GM10266 (cell line): ENCODE data around the gene PIF1.

Experiments used
- DNase-seq: peaks from one replicate; pipeline ENCODE4 v3.0.0; 2012; ENCODE audit errors: extremely low spot score
- CTCF ChIP-seq: IDR thresholded peaks from 2 replicates; pipeline ENCODE4 v1.5.1; 2012; ENCODE audit warnings: mild to moderate bottlenecking, low read depth; ENCODE audit not compliant: control insufficient read depth, insufficient read depth; ENCODE audit errors: missing control alignments

Gene PIF1

DNA sequence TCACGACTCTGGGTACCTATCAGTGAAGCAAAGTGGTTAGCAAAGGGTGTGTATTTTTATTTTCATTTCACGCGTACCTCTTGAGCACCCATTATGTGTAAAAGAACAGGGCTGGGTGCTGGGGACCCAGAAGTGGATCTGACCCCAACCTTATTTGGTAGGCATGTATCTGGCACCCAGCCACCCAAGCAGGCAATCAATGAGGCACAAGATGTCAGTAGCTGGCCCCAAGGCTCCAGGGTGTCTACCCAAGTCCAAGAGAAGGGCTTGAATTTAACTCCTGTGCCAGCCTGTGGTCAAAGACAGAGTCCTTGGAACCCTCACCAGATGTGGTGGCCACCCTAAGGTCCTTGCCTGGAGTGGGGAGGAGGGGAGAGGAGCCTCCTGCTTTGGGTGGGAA lies 22.0 kb upstream of the PIF1 start:
- no peak for DNase-seq
- TF ChIP-seq CTCF, result no peak

- no peak for DNase-seq
- TF ChIP-seq CTCF, result no peak
These were observed 21.6 kb upstream of the PIF1 start for GRCh38 chr15:64847016-64847415.

DNA sequence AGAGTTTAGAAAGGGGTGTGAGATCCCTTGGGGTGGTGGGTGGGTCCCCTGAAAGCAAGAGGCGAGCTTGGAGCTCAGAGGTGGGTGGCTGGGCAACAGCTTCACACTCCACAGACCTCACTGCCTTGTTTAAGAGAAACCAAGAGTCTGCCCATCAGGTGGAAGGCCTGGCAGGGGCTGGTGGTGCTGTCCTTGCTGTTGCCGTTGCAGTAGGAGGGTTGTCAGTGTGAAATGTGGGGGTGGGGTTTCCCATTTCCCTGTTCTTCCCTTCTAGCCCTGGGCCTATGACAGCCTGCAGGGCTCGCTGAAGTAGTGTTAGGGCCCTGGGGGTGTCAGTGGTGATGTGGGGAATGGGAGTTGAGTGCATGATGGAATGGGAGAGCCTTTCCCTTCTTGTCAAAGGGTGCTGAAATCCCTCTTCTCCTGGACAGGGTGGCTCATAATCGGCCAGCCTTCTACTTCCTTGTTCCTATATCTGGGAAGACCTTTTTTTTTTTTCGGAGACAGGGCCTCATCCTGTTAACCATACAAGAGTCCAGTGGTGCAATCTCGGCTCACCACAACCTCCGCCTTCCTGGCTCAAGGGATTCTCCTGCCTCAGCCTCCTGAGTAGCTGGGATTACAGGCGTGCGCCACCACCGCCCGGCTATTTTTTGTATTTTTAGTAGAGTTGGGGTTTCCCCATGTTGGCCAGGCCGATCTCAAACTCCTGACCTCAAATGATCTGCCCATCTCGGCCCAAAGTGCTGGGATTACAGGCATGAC lies 20.6 kb upstream of the PIF1 start:
- no peak for TF ChIP-seq CTCF
- DNase-seq, result no peak

GRCh38 chr15:64845183-64845611 lies 19.8 kb upstream of the PIF1 start:
- TF ChIP-seq CTCF, result no peak

GRCh38 chr15:64844576-64845145 lies 19.2 kb upstream of the PIF1 start:
- no peak for DNase-seq
- no peak for TF ChIP-seq CTCF

More at GRCh38 chr15:64845183-64845611, 19.8 kb upstream of the PIF1 start:
- no peak for DNase-seq

DNA sequence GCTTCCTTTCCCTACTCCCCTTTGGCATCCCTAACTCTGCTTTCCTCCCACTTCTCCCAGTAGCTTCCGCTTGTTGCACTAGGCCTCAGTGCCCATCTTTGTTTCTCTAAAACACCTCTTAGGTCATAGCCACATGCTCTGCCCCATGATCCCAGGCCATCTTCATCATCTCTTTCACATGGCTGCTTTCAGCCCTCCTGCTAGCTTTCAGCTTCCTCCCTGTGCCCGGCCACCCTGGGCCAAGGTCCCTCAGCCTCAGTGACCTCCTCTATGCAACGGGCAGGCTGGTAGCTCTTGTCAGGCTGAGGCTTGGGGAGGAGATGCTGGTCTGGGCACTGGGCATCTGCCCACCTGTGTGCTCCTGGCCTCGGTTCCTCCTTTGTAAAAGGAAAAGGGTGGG lies 18.5 kb upstream of the PIF1 start:
- no peak for TF ChIP-seq CTCF
- no peak for DNase-seq

DNA sequence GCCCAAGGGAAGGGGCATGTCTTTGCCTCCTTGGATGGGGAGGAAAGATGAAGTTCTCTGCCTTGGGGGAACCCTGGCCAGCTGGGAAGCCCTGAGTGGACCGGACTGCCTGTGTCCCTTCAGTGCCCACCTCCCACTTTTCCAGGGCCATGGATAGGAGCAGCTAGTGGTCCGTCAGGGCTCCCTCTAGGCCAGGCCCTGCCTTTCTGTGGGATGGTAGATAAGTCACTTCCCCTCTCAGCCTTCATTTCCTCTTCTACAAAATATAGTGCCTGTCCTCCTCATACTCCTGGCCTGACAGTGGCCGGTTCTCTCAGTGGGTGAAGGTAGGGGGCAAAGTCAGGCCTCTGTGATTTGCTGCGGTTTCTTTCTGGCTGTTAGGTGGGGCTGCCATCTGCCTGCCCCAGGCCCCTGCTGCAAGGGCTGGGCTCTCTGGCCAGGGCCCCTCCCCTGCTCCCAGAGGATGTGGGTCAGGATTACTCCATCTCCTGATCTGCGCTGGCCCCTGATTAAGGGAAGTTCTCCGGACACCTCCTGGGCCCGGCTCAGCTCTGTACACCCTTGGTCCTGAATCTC lies 17.6 kb upstream of the PIF1 start:
- TF ChIP-seq CTCF, result no peak
- DNase-seq, result peak; percentile 49
